Globus pallidus (tissue), 1 donor: ENCODE measurements around the gene CLIC3.

Experiments
- DNase-seq: peaks from one replicate; pipeline ENCODE4 v3.0.0-alpha.2; 2015; ENCODE audit warnings: low spot score

CLIC3 gene

DNA sequence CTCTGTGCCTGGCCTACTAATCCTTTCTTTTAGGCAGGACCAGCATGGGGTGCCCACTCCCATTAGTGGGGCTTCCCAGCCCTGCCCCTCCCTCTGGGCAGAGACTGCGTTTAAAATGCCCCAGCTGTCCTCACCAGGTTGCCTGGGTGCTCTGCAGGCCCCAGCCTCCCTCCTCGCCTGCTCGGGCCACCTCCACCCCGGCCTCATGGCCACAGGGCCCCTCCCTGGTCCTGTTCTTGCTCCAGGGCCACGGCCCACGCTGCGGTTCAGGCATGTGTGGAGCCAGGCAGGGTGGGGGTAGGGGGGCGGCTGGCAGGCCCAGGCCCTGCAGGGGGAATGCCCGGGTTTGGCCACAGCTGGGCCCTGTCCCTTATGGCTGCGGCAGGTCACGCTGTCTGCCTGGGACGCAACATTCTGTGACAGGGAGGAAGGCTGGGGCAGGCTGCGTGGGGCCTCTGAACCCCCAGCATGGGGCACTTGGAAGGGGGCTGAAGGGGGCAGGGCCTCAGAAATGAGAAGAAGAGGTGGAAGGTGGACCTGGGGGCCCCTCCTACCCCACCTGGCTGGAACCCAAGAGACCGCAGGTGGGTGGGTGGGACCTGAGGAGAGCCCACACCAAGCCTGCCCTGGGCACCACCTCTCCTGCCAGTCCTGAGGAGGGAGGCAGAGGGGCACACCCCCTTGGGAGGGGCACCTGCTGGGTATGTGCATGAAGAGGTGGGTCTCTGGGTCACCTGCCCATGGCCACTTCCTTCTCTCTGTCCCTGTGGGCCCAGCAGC is 44.6 kb downstream of the CLIC3 start, which contains the start of gene LCN12:
TSS of gene LCN12 (plus strand) at position 733 of the 780 bp plus-strand sequence. CDS start 55 bp downstream, outside the sequence.
- DNase-seq, result no peak

DNA sequence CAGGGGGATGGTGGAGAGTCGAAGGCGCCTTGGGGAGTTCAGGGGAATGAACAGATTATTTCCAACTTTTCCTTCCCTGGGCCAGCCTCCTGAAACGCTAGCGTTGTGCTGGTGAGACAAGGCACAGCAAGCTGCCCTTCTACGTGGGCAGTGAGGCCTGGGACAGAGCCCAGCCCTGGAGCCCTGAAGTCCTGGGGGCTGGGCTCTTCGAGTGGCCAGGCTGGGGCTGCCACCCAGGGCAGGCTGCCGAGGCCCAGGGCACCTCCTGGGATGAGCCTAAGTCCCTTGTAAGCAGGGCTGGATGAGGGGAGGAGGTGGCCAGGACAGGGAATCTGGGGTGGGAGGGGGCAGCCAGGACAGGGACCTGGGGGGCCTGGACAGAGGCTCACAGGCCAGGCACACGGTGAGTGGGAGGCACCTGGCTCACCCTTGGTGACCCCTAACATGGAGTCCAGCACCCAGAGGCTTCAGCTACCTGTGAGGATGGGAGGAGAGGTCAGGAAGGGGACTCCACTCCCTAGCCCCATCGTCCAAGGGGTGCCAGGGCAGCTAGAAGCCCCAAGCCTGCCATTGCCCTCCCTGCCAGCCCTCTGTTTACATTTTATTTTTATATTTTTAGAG is 45.6 kb downstream of the CLIC3 start:
- no peak for DNase-seq

DNA sequence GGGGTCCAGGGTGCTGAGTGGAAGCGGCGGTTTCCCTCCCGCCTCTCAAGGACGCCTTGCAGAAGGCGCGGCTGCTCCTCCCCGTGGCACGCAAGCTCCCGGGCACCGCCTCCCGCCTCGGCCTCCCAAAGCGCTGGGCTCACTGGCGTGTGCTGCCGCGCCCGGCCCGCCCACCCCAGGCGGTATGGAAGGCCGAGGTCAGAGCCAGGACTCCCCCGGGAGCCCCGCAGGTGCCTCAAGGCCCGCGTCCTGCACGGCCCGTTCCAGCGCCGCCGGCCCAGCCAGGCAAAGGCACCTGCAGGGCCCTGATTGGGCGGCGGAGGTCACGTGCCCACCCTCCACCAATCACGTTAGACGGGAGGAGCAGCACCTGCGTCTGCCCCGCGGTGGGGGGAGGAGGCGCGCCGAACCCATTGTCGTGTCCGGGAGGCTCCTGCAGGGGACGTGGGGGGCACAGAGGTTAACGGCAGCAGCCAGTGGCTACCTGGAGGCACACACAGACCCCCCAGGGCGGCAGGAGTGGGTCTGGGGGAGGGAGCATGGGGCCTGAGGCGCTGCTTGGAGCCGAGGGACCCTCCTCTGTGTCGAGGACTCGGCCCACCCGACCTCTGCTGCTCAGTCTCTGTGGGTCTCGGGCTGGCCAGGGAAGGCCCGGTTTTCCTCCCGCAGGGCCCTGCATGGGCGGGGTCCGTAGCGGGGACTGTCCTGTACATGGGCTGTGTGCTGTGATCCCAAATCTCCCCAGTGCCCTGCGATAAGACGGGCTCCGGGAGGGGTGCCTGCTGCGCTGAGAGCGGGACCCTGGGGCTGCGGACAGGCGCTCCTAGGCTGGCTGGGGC is 46.3 kb downstream of the CLIC3 start:
- peak; percentile 93 for DNase-seq

DNA sequence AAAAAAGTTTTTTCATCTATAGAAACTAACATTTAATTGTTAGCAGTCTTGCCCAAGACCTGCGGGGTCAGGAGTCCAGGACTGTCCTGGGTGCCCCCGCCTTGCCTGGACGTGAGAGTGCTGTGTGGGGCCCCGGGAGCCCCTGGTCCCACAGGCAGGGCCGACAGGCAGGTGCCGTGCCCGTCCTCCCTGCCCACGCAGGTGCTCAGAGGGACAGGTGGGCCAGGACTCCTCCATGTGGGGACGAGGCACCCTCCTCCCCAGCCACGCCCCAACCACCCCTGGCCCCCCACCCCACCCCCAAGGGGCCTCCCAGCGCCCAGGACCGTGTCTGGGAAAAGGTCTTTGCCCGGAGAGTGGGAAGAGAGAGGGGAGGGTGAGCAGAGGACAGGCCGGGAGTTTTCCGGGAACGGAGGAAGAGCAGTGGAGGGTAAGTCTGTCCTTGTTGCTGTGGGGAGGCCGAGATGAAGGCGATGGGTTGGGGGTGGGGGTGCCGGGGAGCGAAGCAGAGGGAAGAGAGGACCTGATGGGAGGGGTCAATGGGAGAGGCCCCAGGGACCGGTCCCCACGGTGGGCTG is 47.0 kb downstream of the CLIC3 start:
- no peak for DNase-seq

DNA sequence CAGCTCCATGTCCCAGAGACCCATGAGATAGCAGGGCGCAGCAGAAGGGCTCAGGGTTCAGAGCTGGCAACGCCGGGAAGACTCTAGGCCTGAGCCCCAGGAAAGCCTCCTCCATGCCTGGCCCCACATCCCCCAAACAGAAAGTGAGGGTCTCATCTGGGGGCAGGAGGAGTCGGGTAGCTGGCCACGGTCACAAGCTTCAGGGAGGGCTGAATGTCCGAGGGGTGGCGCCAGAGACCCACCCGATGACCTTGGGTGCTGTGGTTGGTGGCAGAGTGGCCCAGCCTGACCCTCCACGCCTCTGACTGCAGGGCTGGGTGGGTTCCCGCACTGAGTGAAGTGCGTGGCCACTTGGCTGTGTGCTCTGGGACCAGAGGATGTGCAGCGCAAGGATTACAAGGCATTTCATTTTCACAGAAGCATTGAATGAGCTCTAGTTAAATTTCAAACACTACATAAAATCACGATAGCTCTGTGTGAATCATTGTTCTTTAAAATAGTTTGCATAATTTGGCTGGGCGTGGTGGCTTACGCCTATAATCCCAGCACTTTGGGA is 48.3 kb downstream of the CLIC3 start:
- peak; percentile 86 for DNase-seq

DNA sequence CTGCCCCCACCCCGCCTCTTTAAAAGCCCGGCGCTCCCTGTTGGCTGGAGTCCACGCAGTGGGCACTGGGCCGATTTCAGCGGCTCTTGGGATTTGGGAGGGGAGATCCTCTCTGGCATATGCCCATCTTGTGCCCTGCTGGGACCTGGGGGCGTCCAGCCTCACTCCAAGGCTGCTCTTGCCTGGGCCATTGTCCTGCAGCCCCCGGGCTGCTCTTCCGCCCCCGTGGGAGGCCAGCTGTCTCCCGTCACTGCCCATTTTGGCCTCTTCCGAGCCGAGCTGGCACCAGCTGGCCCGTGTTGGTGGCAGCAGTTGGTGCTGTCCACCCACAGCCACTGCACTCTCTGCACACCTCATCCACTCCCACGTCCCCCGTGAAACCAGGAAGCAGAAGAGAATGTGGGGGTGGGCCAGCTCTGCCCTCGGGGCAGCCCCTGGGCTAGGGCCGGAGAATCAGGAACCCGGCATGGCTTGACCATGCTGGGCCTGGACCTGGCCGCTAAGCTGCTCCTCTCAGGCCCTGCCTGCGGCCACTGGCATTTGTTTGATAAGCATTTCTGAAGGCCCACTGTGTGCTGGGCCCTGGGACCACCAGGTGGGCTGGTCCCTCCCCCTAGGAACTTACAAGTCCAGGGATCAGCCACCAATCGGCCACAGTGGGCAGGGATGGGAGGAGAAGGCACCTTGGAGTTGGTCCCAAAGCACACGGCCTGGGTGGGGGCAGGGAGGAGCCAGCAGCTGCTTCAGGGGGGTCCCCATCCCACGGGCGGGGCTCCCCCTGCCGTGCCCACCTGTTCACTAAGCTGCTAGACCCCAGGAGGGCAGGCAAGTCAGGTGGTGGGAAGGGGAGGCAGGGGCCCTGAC is 49.1 kb downstream of the CLIC3 start:
- DNase-seq, result peak; percentile 70

DNA sequence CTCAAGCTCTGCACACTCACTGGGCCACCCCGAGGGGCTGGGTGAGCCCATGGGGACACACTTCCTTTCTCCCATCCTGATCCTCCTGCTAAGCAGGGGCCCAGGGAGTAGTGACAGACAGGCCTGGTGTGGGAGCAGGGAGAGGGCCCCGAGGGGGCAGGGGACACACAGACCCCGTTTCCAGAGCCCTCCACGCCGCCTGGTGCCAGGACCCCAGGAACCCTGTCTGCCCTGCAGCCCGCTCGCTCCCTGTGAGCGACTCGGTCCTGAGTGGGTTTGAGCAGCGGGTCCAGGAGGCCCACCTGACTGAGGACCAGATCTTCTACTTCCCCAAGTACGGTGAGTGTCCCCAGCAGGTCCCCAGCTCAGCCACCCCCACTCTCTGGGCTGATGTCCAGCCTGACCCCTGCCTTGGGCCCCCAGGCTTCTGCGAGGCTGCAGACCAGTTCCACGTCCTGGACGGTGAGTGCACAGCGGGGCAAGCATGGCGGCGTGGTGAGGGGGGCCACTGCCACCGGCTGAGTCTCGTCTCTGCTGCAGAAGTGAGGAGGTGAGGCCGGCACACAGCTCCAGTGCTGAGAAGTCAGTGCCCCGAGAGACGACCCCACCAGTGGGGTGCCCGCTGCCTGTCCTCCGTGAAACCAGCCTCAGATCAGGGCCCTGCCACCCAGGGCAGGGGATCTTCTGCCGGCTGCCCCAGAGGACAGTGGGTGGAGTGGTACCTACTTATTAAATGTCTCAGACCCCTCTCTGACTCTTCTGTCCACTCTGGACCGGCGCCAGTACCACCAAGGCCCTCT is 49.9 kb downstream of the CLIC3 start:
- no peak for DNase-seq

DNA sequence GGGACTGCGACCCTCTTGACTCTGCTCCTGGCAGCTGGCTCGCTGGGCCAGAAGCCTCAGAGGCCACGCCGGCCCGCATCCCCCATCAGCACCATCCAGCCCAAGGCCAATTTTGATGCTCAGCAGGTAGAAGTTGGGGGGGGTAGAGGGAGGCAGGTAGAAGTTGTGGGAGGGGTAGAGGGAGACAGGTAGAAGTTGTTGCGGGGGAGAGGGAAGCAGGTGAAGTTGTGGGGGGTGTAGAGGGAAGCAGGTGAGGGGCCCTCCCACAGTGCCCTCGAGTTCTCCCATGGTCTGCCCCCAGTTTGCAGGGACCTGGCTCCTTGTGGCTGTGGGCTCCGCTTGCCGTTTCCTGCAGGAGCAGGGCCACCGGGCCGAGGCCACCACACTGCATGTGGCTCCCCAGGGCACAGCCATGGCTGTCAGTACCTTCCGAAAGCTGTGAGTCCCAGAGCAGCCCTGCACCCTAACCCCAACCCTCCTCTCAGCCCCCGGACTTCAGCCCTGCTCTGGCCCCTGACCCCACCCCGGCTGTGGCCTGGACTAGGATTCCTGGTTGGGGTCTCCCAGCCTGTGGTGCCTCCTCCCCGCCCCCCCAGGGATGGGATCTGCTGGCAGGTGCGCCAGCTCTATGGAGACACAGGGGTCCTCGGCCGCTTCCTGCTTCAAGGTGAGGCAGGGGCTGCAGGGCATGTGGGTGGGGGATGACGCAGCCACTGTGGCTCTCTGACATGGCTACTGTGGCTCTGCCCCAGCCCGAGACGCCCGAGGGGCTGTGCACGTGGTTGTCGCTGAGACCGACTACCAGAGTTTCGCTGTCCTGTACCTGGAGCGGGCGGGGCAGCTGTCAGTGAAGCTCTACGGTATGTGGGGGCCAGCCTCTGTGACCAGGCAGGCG is 50.8 kb downstream of the CLIC3 start:
- DNase-seq, result no peak
